RPMI8226 (cell line): ENCODE data around the gene MGARP.
"Not testable (repeated sequence)": the region's sequence is repeated elsewhere in the genome, so short reads cannot be mapped to it uniquely, and the experiment has no call there.

Experiments used
- DNase-seq: peaks from one replicate; pipeline ENCODE4 v3.0.0-alpha.2; 2015

Gene MGARP

DNA sequence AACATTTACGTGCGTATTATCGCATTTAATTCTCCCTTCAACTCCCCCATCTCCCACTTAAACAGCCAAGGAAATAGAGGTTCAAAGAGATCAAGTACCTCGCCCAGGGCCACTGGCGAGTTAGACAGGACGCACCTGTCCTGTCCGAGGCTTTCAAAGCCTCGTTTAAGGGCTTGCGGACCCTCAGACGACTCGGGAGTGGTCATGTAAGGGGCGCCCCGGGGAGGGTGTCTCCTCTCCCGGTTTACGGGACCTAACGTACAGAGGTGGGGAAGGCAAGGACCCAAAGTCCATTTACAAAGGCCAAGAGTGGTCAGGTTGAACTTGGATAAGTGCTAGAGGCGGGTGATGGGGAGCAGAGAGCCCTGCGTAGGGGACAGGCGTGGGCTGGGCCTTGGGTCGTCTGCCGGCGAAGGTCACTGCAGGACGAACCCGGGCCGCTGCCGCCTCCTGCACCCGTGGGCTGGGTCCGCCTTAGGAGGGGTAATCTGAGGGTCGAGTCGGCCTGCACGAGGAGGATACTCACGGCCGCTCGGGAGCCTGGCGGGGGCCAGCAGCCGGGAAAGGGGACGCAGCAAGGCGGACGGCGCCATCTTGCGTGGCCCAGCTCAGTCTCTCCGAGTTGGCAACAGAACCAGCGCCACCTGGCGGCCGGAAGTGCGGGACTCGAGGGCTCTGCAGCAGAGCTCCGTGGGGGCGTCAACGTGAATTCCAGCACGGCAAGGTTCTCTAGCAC, 15.3 kb upstream of the MGARP start:
- peak; percentile 95 for DNase-seq

DNA sequence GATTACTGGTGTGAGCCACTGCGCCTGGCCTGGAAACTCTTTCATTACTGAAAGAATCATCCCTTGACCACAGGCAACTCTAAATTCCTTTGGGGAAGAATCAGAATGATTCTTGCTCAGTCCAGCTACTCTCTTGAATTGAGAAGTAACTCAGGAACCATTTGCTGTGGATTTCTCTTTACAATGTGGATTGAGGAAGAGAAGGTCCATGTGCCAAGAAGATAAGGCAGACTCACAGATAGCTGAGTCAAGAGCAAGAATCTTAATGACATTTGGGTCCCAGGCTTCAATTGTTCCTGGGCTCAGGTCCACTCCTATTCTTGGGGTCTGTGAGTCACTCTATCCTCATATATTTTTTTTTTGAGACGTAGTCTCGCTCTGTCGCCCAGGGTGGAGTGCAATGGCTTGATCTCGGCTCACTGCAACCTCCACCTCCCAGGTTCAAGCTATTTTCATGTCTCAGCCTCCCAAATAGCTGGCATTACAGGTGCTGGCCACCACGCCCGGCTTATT, 6.2 kb upstream of the MGARP start:
- DNase-seq: no peak

- DNase-seq: no peak
Observed at GRCh38 chr4:139282721-139283075, 2.7 kb upstream of the MGARP start.

DNA sequence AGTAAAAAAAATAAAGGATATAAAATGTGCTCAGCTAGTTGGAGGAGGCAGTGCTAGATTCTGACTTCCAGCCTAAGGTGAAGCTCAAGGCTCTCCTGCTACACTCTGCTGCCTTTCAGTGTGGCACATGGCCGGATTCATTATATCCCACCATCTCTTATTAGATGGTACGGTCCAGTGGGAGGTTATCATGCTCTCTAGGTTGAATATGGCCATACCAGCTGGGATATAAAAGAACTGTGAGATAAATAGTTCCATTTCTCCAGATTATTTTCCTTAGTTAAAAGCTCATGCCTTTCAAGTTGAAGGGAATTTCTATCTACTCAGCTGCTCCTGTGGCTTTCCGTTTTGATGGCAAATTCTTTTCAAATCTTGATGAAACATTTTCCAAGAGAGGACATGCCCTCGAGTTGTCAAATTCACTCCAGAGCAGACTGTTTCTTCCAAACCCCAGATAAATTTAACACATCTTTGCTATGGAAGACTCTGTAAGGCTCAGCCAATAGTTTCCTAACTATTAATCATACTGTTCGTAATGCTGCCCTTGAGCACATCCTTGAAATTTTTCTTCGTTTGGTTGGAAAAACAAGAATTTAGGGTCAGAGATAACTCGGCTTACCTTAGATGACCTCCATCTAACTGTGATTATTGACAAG, 2.2 kb upstream of the MGARP start:
- DNase-seq: no peak

- no peak for DNase-seq
Observed at GRCh38 chr4:139278912-139279759, 889 bp downstream of the MGARP start.

DNA sequence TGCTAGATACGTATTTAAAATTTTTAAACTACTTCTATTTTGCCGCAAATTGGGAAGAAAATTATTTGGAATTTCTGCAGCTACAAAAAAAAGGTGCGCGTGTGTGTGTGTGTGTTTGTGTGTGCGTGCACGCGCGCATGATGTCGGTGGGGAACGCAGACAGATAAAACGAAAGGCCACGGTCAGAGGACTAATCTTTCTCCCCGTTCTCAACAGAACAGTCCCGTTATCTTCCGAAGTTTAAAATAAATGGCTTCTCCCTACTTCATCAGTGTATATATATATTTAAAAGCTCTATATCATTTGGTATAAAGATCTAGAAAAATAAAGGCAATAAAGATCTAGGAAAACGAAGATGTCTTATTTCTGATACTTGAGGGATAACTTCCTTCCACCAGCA, 1.5 kb downstream of the MGARP start:
- no peak for DNase-seq

GRCh38 chr4:139275281-139275735, 4.7 kb downstream of the MGARP start:
- DNase-seq: no peak

DNA sequence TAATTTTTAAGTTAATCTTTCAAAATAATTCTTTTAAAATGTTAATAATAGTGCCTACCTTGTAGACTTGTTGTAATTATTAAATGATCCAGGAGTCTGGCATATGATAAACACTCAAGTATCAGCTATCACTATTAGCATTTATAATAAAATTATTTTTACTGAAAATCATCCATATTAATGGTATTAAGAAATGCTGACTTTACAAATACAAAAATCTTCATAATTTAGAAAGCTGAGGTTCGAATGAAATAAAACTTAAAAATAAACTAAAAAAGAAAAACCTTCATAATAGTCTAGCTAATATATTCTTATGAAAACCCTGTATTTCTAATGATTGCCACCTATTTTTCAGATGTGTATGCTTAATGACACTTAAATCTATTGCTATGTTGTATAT, 5.2 kb downstream of the MGARP start:
- no peak for DNase-seq

DNA sequence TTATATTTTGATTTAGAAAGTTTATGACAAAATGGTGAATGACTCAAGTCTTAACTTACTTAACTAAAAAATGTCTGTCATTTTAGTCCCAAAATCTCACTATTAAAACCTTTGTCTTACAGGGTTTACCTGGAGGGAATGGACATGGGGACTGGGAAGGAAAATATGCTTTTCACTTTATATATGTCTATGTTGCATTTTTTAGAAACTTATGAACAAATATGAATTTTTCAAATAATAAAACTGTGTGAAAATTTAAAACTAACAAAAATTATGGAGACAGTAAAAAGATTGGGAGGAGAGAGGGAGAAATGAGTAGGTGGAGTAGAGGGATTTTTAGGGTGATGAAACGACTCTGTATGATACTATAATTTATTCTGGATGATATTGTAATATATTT, 6.2 kb downstream of the MGARP start:
- no peak for DNase-seq

DNA sequence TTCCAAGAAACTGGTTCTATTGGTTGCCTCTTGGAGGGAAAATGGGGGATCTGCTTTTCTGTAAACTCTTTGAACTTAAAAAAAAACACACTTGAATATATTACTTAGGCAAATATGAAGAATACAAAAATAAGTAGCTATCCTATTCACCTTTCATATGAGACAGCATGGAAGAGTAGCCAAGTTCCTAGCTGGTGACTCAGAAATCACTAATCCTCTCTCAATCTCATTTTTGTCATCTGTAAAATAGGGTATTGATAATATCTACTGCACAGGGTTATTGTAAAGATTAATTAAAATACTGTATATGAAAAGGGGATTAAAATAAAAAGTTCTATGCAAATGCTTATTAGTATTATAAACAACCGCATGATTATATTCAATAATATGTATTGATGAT, 12.7 kb downstream of the MGARP start:
- no peak for DNase-seq

DNA sequence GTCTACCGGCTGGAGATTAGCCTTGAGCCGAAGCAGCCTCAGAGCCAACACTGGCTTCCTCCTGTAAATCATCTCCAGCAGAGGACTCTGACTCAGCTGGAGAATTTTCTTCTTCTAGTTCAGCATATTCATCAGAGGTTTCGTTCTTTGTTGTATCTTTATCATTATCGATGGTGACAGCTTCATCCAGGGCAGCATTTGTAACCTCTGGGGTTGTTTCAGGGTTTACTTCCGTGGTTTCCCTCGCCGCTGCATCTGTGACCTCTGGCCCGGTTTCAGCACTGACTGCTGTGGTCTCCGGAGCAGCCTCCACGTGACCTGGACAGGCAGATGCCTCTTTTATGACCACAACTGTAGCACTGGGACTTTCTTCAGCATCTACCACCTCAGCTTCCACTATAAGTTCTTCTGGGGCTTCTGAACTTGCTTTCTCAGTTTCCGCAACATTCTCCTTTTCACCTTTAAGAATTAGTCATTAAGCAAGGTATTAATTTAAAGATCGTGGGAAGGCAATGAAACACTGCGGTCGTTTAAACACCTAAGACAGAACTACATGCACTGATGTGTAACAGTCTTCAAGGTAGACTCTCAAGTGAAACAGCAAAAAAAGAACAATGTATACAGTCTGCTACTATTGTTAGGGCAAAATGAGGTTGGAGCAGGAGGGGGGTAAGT, 13.3 kb downstream of the MGARP start:
- peak; percentile 93 for DNase-seq

DNA sequence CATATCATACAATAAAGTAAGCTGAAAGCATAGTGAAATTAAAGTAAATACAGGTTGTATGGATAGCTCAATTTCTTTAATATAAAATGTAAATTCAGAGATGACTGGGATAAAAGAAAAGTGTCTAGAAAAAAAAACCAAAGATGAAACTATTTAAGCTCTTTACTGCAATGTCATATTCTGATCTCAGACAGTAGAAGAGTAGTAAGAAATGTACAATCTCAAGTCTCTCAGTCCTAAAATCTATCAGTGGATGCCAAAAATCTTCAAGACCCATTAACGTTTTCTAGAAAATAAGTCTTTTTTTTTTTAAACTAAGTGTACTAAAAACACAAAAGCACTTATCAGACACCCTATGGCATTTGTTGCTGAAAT, 13.8 kb downstream of the MGARP start:
- no peak for DNase-seq

DNA sequence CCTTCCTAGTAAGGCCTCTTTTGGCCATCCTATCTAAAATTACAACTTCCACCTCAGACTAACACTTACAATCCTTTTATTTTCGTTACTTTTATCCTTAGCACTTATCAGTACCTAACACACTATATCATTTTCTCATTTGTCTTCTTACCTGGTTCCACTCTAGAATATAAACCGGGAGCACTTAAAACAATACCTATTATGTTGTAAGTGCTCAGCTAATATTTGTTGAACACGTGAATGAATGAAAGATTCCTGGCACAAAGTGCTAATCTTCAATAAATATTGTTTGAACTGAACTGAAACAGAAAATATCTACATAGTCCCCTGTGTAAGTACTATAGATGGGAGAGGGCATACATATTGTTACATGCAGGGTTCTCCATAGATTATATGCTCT, 14.4 kb downstream of the MGARP start:
- no peak for DNase-seq

GRCh38 chr4:139256349-139256748, 23.7 kb downstream of the MGARP start:
- DNase-seq: no peak

GRCh38 chr4:139255581-139255980, 24.4 kb downstream of the MGARP start:
- not testable (repeated sequence) for DNase-seq

GRCh38 chr4:139253713-139254112, 26.3 kb downstream of the MGARP start:
- no peak for DNase-seq

GRCh38 chr4:139253046-139253445, 27.0 kb downstream of the MGARP start:
- no peak for DNase-seq

DNA sequence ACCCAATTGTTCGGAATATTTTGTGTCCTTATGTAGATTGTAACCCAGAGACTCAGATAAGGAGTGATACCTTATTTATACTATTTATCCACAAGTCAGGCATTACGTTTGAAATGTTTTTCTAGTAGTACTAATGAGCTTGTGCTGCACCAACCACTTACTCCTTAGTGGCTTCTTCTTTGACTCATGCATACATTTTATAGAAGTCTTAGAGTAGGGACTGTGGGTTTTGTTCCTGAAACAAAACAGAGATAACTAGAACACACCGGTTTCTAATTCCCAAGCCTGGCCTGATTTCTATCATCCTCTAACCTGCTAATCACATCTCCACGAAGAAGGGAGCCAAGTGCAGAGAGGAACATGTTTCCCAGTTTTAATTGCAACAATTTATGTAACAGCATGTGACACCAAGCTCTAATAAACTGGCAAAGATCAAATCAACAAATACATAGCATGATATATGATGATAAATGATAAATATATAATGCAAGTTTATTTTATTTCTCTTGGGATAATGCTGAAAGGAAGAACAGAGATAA, 32.3 kb downstream of the MGARP start:
- DNase-seq: no peak

DNA sequence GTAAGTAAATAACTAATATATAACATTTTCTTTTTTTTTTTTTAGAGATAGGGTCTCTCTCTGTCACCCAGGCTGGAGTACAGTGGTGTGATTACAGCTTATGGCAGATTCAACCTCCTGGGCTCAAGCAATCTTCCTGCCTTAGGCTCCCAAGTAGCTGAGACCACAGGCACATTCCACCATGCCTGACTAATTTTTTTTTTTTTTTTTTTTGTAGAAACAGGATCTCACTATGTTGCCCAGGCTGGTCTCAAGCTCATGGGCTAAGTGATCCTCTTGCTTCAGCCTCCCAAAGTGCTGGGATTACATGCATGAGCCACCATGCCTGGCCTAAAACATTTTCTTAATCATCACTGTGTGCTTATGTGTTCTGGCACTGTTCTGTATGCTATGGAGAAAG, 32.8 kb downstream of the MGARP start:
- no peak for DNase-seq

DNA sequence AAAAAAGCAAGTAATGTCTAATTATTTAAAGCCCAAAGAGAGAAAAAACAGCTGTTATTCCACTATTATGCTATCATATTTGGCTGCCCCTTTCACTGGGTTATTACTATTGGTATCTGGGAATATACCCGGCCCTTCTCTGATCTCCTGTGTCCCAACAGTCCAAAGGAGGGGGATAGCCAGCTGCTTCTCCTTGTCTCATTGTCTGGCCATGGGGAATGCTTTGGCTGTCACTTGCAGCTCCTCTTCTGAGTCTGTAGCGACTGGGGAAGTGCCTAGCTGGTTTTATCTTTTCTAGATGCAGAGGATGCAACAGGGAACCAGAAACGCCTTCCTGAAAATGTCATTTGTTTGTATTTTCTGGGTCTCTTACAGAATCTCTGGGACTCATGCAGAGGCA, 33.9 kb downstream of the MGARP start:
- DNase-seq: no peak

DNA sequence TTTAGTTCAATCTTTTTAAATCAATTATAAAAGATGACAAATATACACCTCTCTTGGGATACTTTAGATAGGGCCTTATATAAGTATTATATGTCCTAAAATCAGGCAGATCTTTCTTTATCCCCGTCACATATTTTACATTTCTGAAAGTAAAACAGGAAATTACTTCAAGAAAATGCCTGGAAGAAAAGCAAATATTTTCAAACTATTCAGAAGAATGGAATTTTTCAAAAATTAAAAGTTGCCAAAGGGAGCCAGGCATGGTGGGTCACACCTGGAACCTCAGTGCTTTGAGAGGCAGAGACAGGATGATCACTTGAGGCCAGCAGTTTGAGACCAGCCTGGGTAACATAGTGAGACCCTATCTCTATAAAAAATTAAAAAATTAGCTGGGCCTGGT, 34.4 kb downstream of the MGARP start:
- DNase-seq: no peak

- DNase-seq: peak; percentile 17
Observed at GRCh38 chr4:139243448-139244365, 36.3 kb downstream of the MGARP start.
